Measurements from ENCODE around the gene HCLS1.
"Not testable (repeated sequence)": the region's sequence is repeated elsewhere in the genome, so short reads cannot be mapped to it uniquely, and the experiment has no call there.

Gene HCLS1

DNA sequence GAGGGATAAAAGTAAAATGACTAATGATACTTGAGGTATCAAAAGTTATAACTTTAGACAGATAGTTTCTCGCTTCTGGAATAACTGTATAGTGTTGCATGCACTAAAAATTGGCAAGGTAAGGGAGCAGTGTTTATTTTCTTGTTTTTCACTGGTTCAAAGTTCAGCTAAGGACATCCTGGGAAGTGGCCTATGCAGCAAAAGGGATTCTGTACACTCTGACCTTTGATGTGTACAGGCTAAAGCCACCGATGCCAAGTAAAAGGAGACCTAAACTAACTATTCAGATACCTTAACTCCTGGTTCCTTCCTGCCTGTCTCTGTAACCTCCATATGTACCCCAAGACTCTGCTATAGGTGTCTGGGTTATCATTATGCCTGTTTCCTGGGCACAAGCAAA, 65.9 kb downstream of the HCLS1 start:
- no peak for DNase-seq

DNA sequence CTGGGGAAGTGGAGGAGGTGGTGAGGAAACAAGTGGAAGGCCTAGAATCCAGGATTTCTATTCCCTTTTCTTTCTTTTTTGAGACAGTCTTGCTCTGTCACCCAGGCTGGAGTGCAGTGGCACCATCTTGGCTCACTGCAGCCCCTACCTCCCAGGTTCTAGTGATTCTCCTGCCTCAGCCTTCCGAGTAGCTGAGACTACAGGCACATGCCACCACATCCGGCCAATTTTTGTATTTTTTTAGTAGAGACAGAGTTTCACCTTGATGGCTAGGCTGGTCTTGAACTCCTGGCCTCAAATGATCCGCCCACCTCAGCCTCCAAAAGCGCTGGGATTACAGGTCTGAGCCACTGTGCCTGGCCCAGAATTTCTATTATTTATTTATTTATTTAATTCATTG, 66.9 kb downstream of the HCLS1 start:
- DNase-seq, result not testable (repeated sequence)

DNA sequence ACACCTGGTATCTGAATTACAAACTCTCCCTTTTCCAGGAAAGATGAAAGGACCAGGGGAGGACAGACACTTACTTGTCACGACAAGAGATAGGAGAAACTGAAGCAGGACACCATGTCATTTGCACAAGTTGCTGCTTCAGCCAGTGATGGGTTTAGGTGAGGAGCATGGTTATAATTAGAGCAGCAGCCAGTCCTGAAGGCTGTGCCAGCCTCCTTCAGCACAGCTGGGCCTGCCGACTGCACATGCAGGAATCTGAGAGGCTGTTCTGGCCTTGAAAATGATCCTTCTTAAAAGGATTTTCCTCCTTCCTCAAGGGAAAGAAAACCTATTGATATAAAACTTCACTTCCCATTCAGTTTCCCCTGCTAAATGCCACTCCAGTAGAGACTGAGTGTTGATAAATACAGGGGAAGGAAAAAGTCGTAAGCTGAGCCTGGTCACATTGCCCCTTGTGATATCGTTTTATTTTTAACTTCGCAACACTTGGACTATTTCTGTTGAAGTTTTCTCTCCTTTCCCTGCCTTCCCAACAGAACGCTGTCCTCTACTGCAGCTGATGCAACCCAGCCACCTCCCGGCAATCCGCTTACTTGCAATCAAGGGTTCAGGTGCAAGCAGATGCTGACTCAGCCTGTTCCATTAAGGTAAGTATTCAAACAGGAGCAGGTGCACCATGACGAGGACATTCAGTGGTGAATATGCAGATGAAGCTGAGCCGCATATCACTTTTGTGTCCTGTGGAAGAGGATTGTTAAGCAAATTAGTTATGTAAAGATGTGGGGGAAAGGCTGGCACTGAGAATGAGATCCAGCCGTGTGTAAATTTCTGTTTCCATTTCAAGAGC, 67.6 kb downstream of the HCLS1 start, which contains the start of gene FBXO40:
FBXO40 (plus strand) TSS at position 524 of the 847 bp plus-strand sequence. CDS start 27,197 bp downstream, outside the sequence.
- DNase-seq, result peak; percentile 88

DNA sequence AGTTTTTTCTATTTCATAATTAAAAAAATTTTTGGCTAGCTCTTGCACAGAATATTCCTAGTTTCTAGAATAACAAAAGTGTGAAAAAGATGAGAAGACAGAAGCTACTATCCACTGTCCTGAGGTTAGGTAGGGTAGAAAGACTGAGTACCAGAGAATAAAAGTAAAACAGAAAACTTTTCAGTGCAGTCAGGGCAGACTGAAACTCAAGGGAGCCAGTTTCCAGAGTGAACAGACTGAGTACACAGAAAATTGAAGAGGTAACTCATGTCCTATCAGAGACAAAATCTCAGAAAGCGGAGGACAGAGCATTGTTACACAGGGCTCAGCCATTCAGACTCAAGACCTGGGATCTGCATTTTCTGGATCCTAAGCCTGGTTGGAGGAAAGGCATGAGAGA, 76.3 kb downstream of the HCLS1 start:
- DNase-seq, result no peak

DNA sequence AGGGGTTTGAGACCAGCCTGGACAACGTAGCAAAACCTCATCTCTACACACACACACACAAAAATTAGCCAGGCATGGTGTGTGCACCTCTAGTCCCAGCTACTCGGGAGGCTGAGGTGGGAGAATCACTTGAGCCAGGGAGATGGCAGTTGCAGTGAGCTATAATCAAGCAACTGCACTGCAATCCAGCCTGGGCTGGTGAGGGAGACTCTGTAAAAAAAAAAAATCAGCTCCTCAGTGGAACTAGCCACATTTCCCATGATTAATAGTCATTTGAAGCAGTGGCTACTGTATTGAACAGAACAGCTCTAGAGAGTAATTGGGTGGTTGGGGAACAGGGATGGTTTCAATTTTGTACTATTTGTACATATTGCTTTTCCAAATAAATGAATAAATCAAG, 79.0 kb downstream of the HCLS1 start:
- DNase-seq, result no peak
